GM12892 (cell line): Measurements from ENCODE around the gene CACNA2D3.

Experiments
- DNase-seq: peaks from one replicate; pipeline ENCODE4 v3.0.0; 2011; ENCODE audit not compliant: insufficient read length
- FAIRE-seq: peaks from 2 replicates; lab custom pipeline; 2011; peaks lifted over from hg19 to GRCh38; lab: Jason Lieb, UNC
- POLR2A ChIP-seq: IDR thresholded peaks from 2 replicates; pipeline ENCODE4 v1.6.1; 2011; ENCODE audit warnings: low read depth, low read length, control low read depth
- POLR2AphosphoS5 ChIP-seq: IDR thresholded peaks from 2 replicates; pipeline ENCODE4 v1.6.1; 2011; ENCODE audit warnings: low read depth, low read length, control low read depth
- TAF1 ChIP-seq: IDR thresholded peaks from 2 replicates; pipeline ENCODE4 v1.6.1; 2011; ENCODE audit warnings: low read depth, mild to moderate bottlenecking, control low read depth, low read length, borderline replicate concordance

Gene CACNA2D3

GRCh38 chr3:54892168-54892567 lies 769.8 kb downstream of the CACNA2D3 start:
- TF ChIP-seq POLR2A (no peak), POLR2AphosphoS5 (no peak), TAF1 (no peak)
- FAIRE-seq (no peak), DNase-seq (no peak)

- TF ChIP-seq POLR2A (no peak), TAF1 (no peak), POLR2AphosphoS5 (no peak)
- no peak for DNase-seq
- FAIRE-seq = no peak
These were observed 773.3 kb downstream of the CACNA2D3 start for GRCh38 chr3:54895613-54896012.

DNA sequence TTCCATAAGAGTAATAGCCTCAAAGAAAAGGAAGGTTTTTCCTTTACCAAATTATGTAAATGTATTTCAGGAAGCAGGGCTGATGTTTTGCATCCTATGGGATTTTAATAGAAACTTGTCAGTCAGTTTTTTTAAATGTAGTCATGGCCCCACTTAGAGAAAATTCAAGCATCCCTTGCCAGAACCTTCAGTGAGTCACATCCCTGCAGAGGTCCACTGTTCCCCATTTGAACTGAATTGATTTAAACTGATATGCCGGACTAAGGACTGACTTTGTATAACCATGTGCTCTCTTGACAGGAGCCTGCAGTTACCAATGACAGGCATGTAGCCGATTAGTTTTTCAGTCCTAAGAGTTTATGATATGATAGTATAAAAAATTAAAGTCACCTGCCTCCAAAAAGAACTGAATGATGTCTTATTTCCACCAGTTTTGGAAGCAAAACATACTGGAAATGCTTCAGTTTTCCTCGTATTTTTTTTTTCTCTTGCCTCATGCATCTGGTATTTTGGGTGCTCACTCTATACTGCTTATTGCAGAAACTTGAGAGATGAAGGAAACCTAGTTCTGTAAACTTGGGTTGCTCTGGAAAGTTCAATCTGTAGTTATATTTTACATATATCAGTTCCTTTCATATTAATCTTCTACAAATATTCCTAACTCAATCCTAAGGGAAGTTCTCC lies 774.8 kb downstream of the CACNA2D3 start:
- FAIRE-seq = no peak
- TF ChIP-seq POLR2AphosphoS5 = no peak
- TF ChIP-seq POLR2A = no peak
- TF ChIP-seq TAF1 = no peak
- DNase-seq = no peak

- FAIRE-seq (no peak), DNase-seq (no peak)
- TF ChIP-seq POLR2AphosphoS5 (no peak), POLR2A (no peak), TAF1 (no peak)
These were observed 776.9 kb downstream of the CACNA2D3 start for GRCh38 chr3:54899273-54899672.

GRCh38 chr3:54900838-54901591 lies 778.7 kb downstream of the CACNA2D3 start:
- DNase-seq (no peak), FAIRE-seq (no peak)
- TF ChIP-seq POLR2AphosphoS5 = no peak
- no peak for TF ChIP-seq TAF1
- TF ChIP-seq POLR2A = no peak

DNA sequence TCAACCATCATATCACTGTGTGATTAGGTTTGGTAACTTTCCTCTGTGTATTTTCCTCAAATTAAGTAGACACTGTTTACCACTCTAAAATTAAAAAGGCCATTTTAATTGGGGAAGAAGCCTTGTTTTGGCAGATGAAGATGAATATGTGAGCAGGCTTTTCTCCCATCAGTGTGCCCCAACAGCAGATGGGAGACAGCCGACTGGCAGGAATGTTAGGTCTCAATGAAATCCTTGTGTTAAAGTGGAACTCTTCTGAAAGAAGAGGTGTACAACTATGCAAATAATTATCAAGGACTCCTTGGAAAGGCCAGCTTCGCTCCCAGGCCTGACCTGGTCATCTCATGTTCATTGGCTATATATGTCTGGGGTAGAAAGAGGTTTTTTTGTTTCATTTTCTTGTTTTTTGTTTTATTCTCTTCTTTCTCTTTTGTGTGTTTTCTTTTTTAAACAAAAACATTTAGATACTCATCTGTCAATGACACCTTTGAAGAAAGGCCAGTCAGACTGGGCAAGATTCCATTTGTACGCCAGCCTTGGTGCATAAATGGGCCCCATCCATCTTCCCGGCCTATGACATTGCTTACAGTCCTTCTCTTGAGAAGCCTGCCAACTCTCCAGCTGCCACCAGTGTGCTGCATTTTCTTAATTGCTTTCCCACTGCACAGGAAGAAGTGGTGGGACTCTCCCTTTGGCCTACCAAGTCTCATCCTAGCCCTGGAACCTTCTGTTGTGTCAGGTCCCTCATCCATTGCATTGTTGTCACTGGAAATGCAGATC lies 779.7 kb downstream of the CACNA2D3 start:
- DNase-seq = no peak
- FAIRE-seq = no peak
- TF ChIP-seq TAF1 = no peak
- TF ChIP-seq POLR2AphosphoS5 = no peak
- no peak for TF ChIP-seq POLR2A

- no peak for TF ChIP-seq TAF1
- TF ChIP-seq POLR2A = no peak
- no peak for TF ChIP-seq POLR2AphosphoS5
- no peak for DNase-seq
- no peak for FAIRE-seq
These were observed 783.0 kb downstream of the CACNA2D3 start for GRCh38 chr3:54905261-54905888.

DNA sequence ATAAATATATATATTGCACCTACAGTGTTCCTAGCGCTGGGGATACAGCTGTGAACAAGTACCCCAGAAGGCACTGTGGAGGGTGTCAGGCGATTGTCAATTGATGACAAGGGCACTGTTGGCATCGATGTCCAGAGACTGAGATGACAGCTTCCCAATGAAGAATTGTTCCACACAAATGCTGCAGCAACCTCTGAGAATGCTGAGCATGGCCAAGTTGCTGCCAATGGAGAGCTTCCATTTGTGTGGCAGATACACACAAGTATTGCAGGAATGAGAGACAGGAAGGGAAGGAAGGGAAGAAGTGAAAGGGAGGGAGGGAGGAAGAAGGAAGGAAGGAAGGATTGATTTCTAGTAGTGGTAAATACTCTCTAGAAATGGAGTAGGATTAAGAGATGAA lies 783.6 kb downstream of the CACNA2D3 start:
- no peak for DNase-seq
- no peak for TF ChIP-seq POLR2A
- no peak for TF ChIP-seq POLR2AphosphoS5
- no peak for TF ChIP-seq TAF1
- FAIRE-seq = no peak

- no peak for DNase-seq
- FAIRE-seq = no peak
- TF ChIP-seq TAF1 (no peak), POLR2A (no peak), POLR2AphosphoS5 (no peak)
These were observed 784.4 kb downstream of the CACNA2D3 start for GRCh38 chr3:54906763-54907162.

DNA sequence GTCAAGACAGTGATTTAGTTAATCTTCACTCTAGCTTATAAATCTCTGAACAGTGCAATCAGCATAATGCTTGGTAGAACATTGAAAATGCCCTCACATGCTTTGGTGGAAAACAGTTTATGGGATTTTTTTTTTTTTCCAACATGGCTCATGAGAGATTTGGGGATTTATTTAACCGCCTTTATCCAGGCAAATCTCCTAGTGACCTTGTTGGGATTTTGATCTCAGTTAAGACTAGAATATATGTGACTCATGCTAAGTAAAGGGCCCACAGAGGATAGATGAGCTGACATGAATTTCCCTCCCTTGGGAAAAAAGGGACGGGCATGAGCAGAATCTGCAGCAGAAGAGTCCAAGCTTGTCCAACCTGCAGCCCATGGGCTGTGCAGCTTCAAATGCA lies 786.8 kb downstream of the CACNA2D3 start:
- DNase-seq (no peak), FAIRE-seq (no peak)
- TF ChIP-seq POLR2AphosphoS5 (no peak), TAF1 (no peak), POLR2A (no peak)

- TF ChIP-seq POLR2AphosphoS5 (no peak), POLR2A (no peak), TAF1 (no peak)
- DNase-seq = no peak
- no peak for FAIRE-seq
These were observed 791.8 kb downstream of the CACNA2D3 start for GRCh38 chr3:54914180-54914579.
